Esophagus mucosa (tissue), 1 donor: Measurements from ENCODE around the gene NLRX1. TPM values are rescaled to one million over a fixed set of nuclear protein-coding genes. Genes with fewer than 3 reads are reported as not detected.
"Not testable (repeated sequence)": the region's sequence is repeated elsewhere in the genome, so short reads cannot be mapped to it uniquely, and the experiment has no call there.

Source experiments
- ATAC-seq: fragments of 200-7000 bp; cut with Tn5 transposase; one replicate; pipeline ENCODE4 v1.9.1; 2020
- total RNA-seq: library from RNA; stranded (reverse); gene quantifications from one replicate; pipeline ENCODE4 v1.2.4, GENCODE V29; 2023
- donor health status: DM: yes; HTN: yes; CAD: no.

The NLRX1 gene
- 60.3 TPM for total RNA-seq

DNA sequence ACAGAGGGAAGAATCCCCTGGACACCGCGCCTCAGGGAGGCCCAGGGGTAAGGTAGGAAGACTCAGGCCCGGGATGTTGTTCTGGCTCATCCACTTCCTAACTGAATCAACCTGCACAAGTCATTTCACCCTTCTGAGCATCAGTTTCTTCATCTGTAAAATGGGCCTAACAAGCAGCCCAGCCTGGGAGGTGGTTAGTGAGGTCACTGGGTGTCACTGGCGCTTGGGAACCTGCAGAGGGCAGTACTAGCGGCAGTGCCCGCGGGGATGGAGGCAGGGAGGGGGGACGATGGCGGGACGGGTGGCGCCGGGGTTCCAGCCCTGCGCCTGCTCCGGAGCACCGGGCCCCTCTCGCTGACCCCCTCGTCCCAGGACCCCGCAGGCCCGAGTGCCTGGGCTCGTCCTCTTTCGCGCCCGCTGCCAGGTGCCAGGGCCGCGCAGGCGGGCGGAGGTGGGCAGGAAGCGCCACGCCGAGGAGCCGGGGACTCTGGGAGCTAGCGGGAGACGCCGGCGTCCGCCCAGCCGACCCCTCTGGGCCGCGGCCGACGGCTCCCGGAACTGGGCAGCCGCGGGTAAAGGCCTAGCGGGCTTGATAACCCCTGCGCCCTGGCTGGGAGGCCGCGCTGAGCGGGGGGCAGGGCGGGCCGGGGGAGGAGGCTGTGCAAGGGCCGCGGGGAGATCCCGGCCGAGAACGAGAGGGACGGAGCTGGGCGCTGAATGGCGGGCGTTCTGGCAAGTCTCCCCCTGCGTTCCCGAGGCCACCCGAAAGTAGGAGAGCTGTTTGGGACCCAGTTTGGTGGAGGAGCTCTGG lies at the start of gene NLRX1:
Gene NLRX1, plus strand, starts transcription at position 255 of the 811 bp plus-strand sequence. CDS start 2,679 bp downstream, outside the sequence.
- ATAC-seq: peak; percentile 84

DNA sequence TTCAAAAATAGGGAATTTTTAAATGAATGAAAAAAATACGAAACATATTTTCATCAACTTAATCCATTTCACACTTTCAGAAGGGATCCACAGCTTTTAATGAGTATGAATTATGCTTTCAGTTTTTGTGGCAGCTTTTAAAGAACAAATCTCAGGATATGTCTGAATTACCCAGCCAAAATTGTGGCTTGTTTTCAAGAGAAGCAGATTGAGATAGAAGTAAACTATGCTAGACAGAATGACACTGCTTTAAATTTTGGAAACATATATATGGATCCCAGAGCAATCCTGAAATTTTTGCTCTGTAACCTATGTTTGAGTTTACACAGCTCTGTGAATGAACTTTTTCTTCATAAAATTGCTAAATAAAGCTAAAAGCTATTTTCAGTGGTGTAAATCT lies 49.6 kb upstream of the NLRX1 start:
- ATAC-seq: no peak

GRCh38 chr11:119120639-119121007 lies 47.9 kb upstream of the NLRX1 start:
- ATAC-seq: no peak

DNA sequence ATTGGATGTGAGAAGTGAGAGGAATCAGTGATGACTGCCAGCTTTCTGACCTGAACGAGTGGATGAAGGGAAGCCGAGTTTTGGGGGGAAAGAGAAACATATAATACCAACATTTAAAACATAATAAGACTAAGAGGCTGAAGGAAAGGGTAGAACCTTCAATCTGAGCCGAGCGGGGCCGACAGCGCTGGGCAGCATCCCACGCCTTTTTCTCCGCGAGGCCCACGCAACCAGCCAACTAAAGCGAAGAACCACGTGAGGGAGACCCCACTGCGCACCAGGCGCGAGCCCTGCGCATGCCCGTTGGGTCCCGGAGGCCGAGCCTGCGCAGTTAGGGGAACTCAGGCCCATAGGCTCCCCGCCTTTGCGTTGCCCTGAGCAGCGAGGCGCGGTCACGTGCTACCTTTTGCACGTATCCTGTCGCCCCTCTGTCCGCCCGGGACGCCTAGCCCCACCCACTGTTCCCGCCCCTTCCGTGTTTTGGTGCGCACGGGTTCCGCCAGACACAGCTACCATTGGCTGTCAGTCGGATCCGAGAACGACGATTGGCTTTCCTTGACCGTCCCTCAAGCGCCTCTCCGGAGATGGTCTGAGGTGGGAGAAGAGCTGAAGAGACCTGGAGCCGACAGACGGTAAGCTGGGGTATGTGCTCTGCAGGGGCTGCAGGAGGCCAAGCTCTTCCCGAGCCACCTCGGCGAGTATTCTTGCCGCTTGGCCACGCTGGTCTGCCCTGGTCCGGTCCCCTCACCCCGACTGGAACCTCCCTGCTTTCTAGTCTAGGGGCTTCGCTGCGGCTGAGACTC lies 47.3 kb upstream of the NLRX1 start, which contains the start of gene HINFP:
Gene HINFP, plus strand, starts transcription at position 573 of the 803 bp plus-strand sequence. CDS start 5,365 bp downstream, outside the sequence.
- peak; percentile 100 for ATAC-seq

DNA sequence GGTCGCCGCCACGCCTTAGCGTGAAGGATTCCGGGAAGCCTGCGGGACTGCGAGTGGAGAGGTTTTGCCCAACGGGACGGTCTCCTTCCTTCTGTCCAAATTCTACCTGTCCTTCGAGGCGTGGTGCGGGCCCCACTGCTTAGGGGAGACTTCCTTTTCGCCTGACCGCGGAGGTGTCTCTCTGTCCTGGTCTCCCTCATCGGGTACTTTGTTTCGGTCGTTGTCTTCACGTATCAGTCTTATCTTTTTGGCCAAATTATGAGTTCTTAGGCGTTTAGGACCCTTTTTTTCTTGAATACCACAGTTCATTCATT lies 46.8 kb upstream of the NLRX1 start:
- ATAC-seq: no peak

- no peak for ATAC-seq
These were observed 42.7 kb upstream of the NLRX1 start for GRCh38 chr11:119125821-119126220.

GRCh38 chr11:119126675-119127268 lies 41.8 kb upstream of the NLRX1 start:
- no peak for ATAC-seq

- no peak for ATAC-seq
These were observed 37.9 kb upstream of the NLRX1 start for GRCh38 chr11:119130662-119131061.

DNA sequence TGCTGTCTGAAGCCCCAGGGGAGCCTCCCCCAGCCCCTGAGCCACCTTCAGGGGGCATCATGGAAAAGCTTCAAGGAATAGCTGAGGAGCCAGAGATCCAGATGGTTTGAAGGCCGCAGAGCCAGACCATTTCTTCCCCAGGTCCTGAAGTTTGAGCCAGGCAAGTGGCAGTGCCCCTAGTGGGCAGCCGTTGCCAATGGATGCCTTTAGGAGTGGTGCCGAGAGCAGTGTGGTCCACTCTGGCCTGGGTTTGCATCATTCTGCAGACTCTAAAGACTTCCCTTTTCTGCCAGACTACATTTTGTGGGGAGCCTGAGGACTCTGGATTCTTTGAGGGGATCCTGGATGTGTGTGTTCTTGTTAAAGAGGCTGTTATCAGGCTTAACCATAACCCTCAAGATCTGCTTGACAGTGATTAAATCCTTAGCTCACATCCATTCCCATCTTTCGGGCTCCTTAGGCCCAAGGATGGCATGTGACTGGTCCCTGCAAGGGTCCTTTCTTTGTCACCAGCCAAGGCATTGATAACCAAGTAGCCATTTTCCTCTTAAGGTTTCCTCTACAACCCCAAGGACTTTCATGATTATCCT lies 34.0 kb upstream of the NLRX1 start:
- ATAC-seq: peak; percentile 47

- not testable (repeated sequence) for ATAC-seq
These were observed 29.2 kb upstream of the NLRX1 start for GRCh38 chr11:119139276-119139675.

DNA sequence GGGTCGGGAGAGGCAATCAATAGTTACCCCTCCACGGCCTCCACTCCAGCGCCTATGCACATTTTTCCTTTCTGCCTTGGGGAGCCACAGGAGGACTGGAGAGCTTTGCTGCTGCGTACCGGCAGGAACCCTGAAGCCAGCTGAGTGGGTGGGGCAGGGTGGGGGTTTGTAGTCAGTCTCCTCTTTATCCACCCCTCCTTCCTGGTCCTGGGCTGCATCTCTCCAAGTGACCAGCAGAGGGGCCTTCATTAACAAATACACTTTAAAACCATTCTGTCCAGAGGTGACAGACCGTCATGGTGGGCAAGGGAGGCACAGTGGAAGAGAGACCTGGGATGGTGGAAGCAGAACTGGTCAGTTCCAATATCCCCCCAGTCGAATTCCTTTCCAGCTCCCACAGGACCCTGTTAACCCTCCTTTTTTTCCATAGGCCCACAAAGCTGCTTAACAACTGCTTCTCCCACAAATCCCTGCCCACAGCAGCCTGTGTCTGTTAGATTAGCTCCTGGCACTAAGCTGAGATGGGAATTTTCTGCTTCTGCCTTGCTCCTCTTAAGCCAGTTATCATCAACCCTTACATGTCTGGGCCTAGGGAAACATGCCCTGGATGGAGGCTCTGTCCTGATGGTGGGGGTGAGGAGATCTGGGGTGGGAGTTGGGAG lies 23.6 kb upstream of the NLRX1 start:
- ATAC-seq: peak; percentile 75

DNA sequence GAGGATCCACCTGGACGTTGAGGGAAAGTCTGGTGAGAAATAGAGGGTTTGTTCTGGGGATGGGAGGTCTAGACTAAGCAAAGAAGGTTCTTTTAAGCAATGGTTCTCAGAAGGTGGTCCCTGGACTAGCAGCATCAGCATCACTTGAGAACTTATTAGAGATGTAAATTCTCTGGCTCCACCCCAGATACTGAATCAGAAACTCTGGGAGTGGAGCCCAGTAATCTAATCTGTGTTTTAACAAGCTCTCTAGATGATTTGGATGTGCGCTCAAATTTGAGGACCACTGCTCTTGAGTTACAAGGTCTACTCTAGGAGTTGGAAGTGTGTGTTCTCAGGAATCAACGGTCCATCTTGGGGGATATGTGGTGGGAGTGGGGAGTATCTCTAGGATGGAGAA lies 23.0 kb upstream of the NLRX1 start:
- no peak for ATAC-seq

DNA sequence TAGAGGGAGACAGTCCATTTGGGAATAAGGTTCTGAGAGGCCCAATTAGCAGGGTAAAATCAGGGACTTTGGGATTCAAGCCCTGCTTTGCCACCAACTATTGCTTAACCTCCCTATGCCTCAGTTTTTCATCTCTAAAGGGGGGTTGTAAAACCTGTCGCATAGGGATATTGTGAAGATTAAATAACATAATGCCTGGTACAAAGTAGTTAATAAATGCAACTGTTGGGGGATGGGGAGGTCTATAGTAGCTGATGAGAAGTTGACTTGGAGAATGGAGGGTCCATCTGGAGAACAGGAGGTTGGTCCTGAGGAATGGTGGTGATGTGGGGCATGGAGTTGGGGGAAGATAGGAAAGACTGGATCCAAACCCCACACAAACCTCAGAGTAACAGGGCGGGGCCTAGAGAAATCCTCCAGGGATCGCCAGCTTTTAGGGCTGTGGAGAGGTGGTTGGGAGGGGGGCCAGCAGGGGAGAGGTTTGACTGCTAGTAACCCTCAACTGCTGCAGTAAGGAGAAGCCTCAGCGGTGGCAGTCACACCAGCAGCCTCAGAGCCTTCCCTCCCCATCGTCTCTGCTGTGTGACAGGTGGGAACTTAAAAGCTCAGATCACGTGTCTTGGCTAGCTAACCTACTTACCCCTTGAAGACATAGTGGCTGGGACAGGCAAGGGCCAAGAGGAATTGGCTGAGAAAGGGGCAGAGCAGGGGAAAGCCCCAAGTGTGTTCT lies 20.8 kb upstream of the NLRX1 start:
- ATAC-seq: no peak

DNA sequence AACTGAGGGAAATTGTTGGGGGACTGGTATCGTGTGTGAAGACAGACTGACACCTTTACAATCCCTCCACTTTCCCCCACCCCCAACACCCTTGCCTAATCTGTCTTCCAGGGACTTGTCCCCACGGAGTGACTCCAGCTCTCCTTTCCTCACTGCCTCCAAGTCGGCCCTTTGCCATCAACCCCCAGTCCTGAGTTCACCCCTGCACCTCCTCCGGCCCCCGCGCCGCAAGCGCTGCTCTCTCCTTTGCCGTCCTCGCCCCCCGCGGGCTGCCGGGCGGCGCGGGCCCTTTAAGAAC lies 19.9 kb upstream of the NLRX1 start:
- ATAC-seq: no peak

- peak; percentile 40 for ATAC-seq
These were observed 19.3 kb upstream of the NLRX1 start, which contains the start of gene ABCG4 for GRCh38 chr11:119149018-119149785. ABCG4 (plus strand) TSS chr11:119149052; CDS start chr11:119149966, 914 bp downstream.

DNA sequence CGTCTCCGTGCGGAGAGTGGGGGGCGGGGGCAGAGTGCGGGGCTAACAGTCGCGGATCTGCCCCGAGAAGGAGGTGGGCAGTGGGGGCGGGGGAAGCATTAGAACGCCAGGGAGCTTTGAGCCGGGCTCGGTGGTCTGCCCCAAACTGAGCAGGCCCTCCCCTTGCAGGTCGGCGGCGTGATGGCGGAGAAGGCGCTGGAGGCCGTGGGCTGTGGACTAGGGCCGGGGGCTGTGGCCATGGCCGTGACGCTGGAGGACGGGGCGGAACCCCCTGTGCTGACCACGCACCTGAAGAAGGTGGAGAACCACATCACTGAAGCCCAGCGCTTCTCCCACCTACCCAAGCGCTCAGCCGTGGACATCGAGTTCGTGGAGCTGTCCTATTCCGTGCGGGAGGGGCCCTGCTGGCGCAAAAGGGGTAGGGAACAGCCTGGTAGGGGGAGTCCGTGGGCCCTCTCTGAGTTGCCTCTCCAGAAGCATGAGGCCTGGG lies 18.7 kb upstream of the NLRX1 start:
- ATAC-seq: no peak

DNA sequence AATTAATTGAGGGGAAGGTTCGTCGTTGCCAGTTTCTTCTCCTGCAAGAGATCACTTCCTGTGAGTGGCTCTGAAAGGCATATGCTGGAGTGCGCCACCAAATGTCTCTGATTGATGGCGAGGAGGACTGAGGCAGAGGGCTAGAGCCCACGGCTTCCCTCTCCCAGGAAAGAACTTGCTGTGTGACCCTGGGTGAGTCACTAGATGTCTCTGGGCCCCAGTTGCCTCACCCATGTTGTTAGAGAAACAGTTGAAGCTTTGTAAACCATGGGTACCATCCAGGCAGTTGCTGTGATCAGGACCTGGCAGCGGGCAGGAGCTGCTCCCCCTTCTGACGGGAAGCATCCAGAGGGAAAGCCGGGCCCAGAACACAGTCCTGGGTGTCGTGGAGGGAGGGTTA lies 16.5 kb upstream of the NLRX1 start:
- ATAC-seq: no peak

DNA sequence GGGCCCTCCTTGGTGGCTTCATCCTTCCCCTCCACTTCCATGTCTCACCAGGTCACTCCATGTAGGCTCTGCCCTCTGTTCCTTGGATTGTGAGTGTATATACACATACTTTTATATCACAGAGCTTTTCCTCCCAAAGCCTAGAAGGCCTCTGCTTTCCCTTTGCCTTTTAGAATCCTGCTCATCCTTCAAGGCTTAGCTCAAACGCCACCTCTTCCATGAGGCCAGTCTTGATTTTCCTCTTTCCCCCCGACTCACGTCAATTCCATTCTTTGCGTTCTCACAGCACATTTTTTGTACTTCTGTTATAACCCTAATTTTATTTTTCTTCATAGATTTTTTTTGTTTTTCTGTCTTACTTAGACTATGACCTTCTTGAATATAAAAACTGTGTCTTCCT lies 15.9 kb upstream of the NLRX1 start:
- ATAC-seq: no peak

- ATAC-seq: no peak
These were observed 15.3 kb upstream of the NLRX1 start for GRCh38 chr11:119153049-119153818.

DNA sequence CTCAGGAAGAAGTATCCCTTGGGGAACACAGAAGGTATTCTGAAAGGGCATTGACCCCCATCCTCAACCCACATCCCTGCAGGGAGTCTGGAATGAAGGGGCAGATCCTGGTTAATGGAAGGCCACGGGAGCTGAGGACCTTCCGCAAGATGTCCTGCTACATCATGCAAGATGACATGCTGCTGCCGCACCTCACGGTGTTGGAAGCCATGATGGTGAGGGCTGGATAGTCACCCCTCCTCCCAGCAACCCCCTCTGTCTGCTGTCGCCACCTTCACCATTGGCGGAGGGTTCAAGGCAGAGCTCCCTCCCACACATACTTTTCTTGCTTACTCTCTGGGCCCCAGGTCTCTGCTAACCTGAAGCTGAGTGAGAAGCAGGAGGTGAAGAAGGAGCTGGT lies 14.3 kb upstream of the NLRX1 start:
- no peak for ATAC-seq
